GM12891 (cell line): ENCODE data around the gene CENPL.

Source experiments
- DNase-seq: peaks from one replicate; pipeline ENCODE4 v3.0.0; 2011; ENCODE audit warnings: low spot score; ENCODE audit not compliant: insufficient read length
- FAIRE-seq: peaks from 2 replicates; lab custom pipeline; 2011; peaks lifted over from hg19 to GRCh38; lab: Jason Lieb, UNC
- PAX5 ChIP-seq: IDR thresholded peaks from 2 replicates; pipeline ENCODE4 v1.6.1; 2011; ENCODE audit warnings: low read length, moderate library complexity, mild to moderate bottlenecking; ENCODE audit not compliant: insufficient read depth, severe bottlenecking
- POLR2A ChIP-seq: IDR thresholded peaks from 2 replicates; pipeline ENCODE4 v1.6.1; 2011; ENCODE audit warnings: low read depth, low read length, control low read depth
- POU2F2 ChIP-seq: IDR thresholded peaks from 2 replicates; pipeline ENCODE4 v1.6.1; 2011; ENCODE audit warnings: low read depth, mild to moderate bottlenecking, control low read depth, low read length, moderate library complexity
- SPI1 ChIP-seq: IDR thresholded peaks from 2 replicates; pipeline ENCODE4 v1.6.1; 2011; ENCODE audit warnings: low read depth, low read length, control low read depth
- TAF1 ChIP-seq: IDR thresholded peaks from 2 replicates; pipeline ENCODE4 v1.6.1; 2011; ENCODE audit warnings: low read depth, low read length, control low read depth

Gene CENPL

GRCh38 chr1:173758980-173759379 is 65.7 kb downstream of the CENPL start:
- TF ChIP-seq POLR2A: no peak
- TF ChIP-seq PAX5: no peak
- FAIRE-seq: no peak
- DNase-seq: no peak

GRCh38 chr1:173758110-173758509 is 66.6 kb downstream of the CENPL start:
- DNase-seq (no peak), FAIRE-seq (no peak)
- TF ChIP-seq TAF1 (no peak), SPI1 (no peak)

- TF ChIP-seq POLR2A: no peak
- TF ChIP-seq TAF1: no peak
- no peak for TF ChIP-seq SPI1
- no peak for TF ChIP-seq POU2F2
- TF ChIP-seq PAX5: no peak
- no peak for FAIRE-seq
- no peak for DNase-seq
Measured at GRCh38 chr1:173757666-173758065, 67.0 kb downstream of the CENPL start.

- no peak for DNase-seq
- FAIRE-seq: no peak
- TF ChIP-seq PAX5 (no peak), TAF1 (no peak), SPI1 (no peak)
Measured at GRCh38 chr1:173753830-173754229, 70.9 kb downstream of the CENPL start.
